Hepatic stellate cell (primary cell): ENCODE data around the gene SPTB.

Source experiments
- DNase-seq: peaks from one replicate; pipeline ENCODE4 v3.0.0; 2011; ENCODE audit warnings: low spot score

Gene SPTB

DNA sequence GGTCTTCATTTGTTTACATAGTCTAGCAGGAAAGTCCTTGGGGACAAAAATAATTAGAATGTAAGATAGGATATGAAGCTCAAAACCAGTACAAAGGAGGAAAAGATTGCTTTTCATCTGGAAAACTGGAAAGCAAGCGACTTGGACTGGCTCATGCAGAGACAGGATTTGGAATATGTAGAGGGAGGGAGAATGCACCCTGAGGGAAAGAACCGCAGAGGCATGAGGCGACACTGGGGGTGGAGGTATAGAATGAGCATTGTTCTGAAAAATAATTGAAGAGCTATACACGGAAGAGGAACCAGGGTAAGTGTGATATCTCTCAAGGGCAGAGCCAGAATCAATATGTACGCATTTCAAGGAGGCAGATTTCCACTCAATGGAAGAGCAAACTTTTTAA lies 90.0 kb downstream of the SPTB start:
- no peak for DNase-seq

DNA sequence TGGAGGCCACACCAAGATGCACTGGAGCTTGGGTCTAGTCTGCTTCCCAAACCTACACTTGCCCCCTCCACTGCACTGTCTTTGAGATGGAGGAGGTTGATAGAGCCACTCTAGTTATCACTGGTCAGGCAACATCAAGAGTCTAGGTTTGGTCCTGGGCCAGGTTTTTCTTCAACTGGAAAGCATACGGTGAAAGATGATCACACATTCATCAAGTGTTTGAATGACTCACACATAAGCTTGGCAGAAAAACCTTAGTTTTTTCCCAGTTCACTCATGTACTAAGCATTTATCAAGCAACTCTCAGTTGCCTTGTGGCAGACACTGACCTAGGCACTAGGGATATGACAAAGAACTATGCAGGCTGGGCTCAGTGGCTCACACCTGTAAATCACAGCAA lies 91.0 kb downstream of the SPTB start:
- DNase-seq: peak; percentile 79

DNA sequence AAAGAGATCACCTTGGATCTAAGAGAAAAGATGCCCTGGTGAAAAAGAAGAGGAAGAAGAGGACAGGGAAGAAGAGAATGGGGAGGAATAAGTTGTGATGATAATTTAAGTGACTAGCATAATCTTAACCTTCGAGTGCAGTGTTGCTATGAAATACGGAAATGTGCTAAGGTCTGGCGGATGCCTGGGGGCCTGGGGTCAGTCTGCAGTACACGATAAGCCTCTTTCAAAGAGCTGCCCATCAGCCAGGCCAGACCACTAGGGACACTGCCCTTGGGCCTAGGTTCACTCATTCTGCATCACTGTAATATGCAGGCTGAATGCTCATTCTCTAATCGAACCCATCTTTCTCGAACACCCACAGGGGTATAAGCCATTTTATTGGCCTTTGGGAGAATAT lies 92.1 kb downstream of the SPTB start:
- no peak for DNase-seq

DNA sequence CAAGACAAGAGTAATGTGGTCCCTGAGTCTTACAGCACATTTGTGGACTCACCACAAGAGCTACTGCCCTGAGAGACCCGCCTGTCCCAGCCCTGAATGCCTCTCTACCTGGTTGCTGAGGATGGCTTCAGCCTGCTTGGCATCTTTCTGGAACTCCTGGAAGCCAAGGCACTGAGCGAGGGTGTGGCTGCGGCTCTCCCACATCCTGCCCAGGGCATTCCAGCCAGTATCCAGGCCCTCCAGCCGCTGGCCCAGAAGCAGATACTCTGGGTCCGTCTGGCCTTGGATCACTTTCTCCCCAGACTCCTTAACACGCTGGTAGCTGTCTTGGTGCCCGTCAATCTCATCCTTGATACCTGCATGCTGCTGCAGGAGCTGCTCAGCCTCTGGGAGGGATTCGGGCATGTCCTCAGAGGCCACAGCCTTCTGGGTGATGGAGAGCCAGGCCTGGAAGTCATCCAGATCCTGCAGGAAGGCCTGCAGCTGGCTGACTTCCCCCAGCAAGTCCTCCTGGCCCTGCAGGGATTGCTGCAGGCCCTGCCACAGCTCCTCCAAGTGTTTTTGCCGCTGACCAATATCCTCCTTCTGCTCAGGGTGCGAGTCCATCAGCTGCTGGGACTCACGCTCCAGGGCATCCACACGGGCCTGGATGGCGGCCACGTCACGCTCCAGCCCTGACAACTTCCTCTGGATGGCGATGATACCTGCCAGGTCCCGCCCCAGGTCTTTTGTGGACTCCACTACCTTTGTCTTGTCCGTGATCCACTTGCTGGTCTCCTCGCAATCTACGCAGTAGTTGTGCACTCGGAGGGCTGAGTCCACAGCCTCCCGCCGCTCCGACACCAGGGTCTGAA lies 93.2 kb downstream of the SPTB start:
- peak; percentile 53 for DNase-seq

DNA sequence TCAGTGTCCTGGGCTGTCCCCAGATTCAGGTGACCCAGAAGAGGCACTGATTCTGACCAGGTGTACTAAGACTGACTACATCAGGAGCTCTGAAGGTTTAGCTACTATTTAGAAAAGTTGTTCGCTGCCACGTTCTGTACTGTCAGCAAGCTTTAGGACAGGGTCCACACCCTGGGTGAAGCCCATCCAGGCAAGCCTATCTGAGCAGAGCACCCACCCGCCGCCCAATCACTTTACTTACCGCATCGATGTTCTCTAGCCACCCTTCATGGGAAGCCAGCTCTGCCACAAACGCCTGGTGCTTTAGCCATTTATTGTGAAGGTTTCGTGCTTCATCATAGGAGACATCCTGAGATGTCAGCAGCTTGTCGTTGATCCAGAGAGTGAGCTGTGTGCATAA lies 95.7 kb downstream of the SPTB start:
- DNase-seq: no peak

DNA sequence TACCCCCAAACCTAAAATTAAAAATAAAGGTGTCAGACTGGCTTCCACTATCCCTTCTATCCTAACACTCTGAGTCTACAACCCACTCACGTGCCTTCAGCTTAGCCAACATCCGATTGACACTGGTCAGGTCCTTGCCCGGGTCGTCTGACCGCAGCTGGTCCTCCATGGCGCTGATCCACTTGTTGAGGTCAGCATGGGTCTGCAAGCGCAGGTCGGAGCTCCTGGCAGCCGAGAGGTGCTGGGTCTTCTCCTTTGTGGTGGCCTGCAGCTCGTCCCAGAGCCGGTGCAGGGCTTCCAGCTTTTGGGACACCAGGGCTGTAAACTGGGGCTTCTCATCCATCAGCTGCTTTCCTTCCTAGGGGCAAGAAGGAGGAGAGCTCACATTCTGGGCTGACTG lies 97.5 kb downstream of the SPTB start:
- DNase-seq: no peak

DNA sequence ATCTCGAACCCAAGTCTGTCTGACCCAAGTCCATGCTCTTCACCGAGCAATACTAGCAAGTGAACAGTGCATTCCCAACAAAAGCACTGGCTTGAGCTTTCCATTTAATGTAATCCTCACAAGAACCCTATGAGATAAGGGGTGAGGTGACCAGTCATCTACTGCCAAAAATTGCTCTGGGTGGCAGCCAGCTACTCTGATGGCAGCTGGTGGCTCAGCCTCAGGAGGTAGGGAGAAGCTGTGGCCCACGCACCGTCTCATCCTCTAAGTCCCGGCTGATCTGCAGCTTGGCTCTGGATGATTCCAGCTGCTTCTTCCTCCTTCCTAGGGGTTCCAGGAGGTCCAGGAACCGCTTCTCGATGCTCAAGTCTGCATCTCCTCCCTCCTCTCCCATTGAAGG lies 100.2 kb downstream of the SPTB start:
- DNase-seq: no peak

DNA sequence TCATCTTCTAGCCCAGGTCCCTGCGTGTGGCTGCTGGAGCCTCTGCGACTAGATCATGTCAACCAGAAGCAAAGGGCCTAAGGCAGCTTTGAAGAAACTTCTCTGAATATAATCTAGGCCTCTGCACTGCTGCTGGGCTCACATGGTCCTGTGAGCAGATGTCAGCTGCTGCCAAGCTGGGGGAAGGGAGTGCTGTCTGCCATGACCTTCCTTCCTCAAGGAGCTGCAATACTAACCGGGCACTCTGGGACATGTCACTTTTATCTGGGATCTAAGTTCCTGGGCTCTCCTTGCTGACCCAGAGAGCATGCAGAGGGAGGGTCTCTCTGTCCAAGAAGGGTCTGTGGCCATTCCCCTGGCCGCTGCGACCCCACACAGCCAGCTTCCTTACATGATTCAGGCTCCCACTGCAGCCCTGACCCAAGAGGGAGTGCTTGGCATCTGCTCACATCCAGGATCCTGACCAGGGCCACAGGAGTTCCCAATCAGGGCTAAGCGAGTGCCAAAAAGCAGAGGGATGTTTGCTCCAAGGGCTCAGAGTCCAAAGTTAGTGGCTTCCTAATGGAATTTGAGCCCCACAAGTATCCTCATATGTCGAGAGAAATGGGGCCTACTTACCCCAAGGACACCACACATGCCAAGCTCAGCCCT lies 101.5 kb downstream of the SPTB start:
- DNase-seq: no peak

DNA sequence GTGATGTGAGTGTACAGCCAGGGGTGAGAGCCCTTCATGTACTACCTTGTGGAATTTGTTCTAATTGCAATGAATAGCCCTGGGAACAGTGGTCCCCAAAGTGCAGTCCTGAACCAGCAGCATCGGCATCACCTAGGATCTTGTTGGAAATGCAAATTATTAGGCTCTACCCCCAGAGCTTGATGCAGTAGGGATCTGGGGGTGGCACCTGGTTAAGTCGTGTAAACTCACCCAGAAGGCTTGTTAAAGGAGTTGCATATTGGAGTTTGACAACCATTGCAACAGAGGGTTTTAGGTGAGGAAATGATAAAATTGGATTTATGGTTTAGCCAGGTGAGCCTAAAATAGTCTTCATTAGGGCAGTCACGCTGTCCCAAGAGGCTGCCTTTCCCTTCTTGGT lies 102.2 kb downstream of the SPTB start:
- no peak for DNase-seq

DNA sequence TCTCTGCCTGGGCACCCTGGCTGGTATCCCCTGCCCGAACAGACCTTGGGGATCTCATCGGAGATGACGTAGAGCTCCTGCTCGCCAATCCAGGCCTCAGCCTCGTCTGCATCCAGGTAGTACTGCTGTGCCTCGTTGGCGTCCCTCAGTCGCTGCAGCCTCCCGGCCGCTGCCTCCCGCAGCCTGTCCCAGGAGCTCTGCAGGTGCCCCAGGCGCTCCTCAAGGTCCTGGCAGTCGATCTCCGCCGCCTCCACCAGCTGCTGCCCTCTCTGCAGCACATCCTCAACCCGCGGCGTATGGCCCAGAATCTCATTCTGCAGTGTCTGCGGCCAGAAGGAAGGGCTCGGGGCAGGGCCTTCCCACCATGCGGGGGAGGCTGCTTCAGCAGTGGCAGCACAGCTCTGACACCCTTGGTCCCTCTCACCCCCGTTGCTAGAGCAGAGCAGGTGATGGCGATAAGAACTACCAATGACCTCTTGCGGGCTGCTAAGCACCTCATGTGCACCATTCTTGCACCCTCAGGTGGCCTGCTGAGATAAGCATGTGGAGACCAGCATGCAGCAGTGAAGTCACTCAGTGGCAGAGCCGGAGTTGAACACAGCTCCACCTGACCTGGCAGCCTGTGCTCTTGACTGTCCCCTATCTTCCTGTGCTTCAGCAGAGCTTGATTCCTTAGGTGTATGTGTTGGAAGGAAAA lies 104.5 kb downstream of the SPTB start:
- no peak for DNase-seq

DNA sequence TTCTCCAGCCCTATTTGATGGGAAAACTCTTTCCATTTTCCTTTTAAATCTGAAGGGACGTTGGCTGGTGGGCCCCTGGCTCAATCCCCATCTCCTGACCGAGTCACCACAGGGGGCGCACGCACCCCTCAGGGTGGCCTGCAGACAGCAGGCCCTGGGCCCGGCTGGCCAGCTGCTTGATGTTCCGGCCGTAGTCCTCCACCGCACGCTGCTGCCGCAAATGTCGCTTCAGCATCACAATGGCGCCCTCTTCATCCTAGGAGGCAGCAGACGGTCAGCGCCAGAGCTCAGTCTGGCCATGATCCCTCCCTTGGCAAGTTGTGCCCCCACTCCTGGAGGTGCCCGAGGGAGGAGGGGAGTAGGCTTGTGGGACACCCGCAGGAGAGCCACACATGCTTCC lies 105.4 kb downstream of the SPTB start:
- no peak for DNase-seq

DNA sequence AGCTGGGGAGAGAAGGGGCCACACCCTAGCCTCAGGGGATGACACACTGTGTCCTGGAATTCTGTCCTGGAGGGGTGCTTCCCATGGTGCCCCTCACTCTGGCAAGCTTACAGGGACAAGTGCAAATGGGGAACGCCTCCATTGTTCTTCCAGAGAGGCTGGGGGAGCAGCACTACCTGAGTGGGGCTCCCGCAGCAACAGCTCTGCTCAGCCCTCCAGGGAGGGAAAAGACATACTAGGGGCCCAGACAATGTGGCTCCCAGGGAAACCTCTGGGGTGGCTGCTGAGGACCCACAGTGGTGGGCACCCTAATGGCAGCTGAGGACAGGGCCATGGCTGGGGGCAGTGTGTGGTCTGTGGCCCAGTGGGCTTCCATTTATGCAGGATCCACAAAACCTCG lies 106.1 kb downstream of the SPTB start:
- DNase-seq: no peak

DNA sequence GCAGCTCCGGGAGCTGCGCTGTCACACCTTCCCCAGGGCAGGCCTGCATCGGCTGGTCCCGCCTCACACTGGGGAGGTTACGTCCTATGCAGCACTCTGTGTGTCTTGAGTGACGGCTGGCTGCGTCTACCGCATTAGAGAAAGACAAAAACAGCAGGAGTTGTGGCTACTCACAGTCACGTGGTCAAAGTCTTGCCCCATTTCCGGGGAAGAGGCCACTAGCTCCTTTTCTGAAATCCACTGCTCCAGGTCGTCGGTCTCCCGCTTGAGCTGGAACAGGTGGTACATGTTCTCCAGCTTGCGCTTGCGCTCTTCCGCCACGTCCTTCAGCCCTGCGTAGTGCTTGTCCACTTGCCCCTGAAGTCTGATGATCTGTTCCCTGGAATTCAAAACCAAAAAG lies 106.7 kb downstream of the SPTB start:
- no peak for DNase-seq

DNA sequence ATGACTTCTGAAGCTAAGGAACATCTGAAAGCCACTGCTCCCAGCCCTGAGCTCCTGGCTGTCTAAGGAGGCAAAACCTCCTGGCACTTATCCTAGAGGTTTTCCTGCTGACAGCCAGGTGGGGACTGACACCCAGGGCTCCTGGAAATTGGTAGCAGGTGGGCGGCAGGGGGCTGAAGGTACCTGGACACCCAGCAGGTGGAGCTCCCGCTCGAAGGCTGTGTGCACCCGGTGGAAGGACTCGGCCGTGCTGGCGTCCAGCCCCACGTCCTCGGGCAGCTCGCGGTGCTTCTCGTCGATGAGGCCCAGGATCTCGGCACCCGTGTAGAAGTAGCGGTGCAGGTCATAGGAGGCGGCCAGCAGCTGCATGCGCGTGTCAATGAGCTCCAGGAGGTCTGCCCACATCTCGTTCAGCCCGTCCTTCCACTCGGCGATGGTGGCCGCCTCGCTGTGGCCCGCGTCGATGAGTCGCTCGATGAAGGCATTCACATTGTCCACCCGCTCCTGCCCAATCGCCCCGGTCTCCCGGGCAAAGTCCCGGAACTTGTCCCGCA lies 107.2 kb downstream of the SPTB start:
- no peak for DNase-seq

DNA sequence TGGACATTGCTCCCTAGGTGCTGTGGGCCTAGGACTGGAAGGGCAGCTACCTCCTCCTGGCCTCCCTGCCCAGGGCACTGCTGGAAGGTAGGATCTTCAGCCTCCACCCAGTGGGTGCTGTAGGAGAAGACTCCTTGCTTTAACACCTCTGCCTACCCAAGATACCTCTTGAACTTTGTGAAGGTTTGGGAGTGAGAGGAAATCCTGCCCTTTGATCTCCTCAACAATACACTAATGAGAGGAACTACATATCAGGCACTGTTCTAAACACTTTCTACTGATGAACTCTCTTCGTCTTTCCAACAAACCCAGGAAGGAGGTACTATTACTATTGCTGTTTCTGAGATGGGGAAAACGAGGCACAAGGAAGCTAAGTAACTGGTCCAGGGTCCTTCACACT lies 108.5 kb downstream of the SPTB start:
- no peak for DNase-seq

DNA sequence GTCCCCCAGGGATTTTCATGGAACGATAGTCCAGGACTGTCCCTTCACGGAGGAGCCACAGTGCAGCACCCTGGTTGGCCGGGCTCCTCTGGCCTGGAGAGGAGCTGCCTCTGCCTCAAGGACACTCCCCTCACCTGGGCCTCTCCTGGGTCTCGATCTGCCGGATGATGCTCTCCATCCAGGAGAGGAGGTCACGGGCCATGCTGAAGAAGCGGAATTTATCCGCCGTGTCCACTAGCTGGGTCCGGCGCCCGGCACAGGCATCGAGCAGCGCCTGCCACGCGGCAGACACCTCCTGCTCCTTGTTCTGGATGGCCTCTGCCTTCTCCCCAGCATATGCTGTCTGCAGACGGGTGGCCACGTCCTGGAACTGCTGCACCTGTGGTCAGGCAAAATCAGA lies 109.0 kb downstream of the SPTB start:
- no peak for DNase-seq

DNA sequence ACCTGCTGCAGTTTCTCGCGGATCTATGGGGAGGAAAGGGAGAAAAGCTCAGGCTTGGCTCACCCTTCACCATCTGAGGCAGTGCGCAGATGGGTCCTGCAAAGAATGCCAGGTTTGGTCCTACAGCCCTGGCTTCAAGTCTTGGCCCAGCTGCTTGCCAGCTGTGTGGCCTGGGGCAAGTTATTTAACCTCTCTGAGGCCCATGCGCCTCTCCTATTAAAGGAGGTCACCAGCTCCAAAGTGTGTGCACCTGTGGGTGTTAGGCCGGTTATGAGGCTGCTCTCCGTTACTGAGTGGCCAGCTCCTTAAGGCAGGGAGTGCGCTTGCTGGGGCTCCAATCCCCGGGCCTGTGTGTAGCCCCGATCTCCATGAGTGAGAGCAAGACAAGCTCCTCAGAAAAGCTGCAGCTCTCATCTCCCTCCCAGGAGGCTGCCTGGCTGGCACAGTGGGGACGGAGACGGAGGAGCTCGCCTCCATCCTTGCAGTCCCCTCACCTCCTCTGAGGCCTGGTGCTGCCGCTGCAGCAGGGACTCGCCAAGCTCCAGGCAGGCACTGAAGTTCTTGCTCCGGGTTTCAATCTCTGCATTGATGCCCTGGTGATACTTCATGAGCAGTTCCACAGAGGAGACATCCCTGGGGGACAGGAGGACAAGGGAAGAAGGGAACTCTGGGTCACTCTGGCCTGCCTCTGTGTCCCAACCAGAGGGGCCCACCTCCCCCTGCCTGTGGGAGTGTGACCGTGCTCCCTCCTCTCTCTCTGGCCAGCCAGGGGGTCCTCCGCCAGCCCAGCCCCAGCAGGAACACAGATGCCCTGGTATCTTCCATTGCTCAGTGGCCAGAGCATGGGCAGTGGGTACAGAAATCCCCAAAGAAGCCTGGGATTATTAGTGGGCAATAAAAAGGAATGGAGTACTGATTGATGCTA lies 110.3 kb downstream of the SPTB start:
- no peak for DNase-seq

DNA sequence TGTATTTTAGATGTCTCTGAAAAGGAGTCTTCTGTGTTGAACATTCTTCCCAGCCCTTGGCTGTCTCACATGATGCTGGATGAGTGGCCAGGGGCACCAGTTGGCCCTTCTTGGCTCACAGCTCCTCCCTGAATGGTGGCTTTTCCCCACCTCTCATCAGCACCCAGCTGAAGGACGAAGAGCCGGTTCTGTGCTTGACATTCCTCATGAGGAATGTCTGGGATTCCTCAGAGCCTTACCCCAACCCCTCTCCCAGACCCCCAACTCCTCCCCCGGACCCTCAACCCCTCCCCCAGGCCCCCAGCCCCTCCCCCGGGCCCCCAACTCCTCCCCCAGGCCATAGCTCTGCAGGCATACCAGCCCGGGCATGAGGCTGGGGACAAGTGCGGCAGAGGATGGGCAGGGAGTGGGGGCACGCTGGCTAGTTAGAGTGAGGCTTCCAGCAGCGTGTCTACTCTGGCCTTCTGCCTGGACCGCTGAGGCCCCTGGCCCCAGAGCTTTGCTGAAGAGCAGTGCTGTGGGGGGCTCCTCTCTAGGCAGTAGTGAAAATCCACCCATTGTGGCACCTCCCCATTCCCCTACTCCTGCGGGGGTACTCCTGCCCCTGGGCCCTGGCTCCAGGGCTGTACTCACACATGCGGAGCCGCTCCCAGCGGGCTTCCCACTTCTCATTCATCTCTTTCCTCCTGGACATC lies 111.2 kb downstream of the SPTB start:
- DNase-seq: no peak

DNA sequence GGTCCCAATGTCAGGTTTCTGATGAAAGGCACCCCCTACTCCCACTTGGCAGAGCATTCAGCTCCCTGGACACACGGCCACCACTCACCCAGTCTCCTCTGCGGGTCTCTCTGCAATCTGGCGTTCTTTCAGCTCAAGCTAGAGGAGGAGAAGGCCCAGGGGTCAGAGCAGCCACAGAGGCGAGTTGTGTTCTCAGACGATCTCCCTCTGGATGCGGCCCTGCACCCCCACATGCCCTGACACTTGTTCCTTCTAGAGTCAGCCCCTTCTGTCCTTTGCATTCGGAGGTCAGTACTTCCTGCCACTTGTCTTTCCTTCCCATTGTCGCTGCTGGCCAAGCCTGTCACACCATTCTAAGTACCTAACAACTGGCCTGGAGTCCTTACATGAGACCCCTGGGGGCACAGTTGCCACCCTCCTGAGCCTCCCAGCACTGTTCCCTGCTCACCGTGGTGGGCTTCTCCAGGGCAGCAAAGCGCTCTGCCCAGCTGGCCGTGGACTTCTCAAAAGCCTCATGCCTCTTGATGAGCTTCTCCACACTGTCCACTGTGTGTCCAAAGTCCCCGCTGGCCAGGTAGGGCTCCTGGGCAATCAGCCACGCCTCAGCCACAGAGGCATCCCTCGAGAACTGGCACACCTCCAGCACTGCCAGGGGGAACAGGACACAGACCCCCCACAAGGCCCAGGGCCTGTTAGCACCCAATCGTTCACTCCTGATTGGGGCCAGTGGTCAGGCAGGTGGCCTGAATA lies 112.3 kb downstream of the SPTB start:
- no peak for DNase-seq

DNA sequence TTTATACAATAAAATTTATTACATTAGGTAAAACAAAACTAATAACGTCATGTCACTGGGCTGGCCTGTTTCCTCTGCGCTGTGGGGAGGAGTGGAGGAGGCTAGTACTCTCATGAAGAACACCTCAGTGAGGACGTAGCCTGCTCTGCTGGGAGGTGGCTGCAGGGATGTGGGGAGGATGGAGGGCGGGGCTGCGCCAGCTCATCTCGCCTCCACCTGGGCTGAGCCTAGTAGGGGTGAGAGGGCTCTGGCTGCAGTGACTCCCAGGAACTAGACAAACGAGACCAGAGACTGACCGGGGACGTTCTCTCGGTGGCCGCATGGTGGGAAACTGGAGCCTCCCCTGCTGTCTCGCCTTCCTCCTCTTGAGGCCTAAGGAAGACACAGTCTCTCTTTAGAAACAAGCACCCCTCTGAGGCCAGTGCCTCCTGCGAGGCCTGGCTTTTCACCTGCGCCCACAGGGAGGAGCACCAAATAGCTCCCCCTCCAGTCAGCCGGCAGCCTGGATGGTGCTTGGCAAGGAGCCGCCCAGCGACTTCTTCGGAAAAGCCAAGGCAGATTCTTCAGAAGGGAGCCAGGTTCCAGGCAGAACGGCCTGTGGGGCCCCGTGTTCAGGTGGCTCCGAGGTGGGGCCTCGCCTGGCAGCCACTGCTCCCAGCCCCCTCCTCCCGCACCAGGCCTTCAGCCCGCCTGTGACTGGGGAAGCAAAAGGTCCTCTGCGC lies 113.1 kb downstream of the SPTB start:
- no peak for DNase-seq
